WTC11 (cell line): Measurements from ENCODE around the gene TMEM17. TPM values are rescaled to one million over a fixed set of nuclear protein-coding genes. Genes with fewer than 3 reads are reported as not detected.

Experiments used
- ATAC-seq: fragments of 200-7000 bp; cut with Tn5 transposase; 2 replicates; pipeline ENCODE4 v1.10.0; 2021; ENCODE audit warnings: mild to moderate bottlenecking, moderate library complexity
- CTCF ChIA-PET: fragments of 300-600 bp; sonication (Branson Sonifier 250); formaldehyde crosslinking; loops from one replicate; lab custom pipeline; 2021; ENCODE audit warnings: antibody characterized with exemption; lab: Charles Lee
- POLR2A ChIA-PET: fragments of 350-600 bp; sonication (Branson Sonifier 250); formaldehyde crosslinking; loops from one replicate; lab custom pipeline; 2021; ENCODE audit warnings: antibody characterized with exemption; lab: Charles Lee
- DNase-seq: peaks from one replicate; pipeline ENCODE4 v3.0.0; 2021; ENCODE audit warnings: low spot score
- H3K27ac Mint-ChIP-seq: 2 replicates; pipeline ENCODE4 v1.8.0; 2021; ENCODE audit warnings: mixed read lengths
- H3K27me3 Mint-ChIP-seq: 2 replicates; pipeline ENCODE4 v1.8.0; 2021; ENCODE audit warnings: low read depth, mild to moderate bottlenecking, moderate library complexity, mixed read lengths
- H3K36me3 Mint-ChIP-seq: 2 replicates; pipeline ENCODE4 v1.8.0; 2021; ENCODE audit warnings: mixed read lengths
- H3K4me1 Mint-ChIP-seq: 2 replicates; pipeline ENCODE4 v1.8.0; 2022; ENCODE audit warnings: mixed read lengths
- H3K4me3 Mint-ChIP-seq: 2 replicates; pipeline ENCODE4 v1.8.0; 2021; ENCODE audit warnings: mild to moderate bottlenecking, moderate library complexity, mixed read lengths
- H3K9me3 Mint-ChIP-seq: 2 replicates; pipeline ENCODE4 v1.8.0; 2021; ENCODE audit warnings: mixed read lengths
- AR ChIP-seq: fragments of 250-450 bp; sonication (Bioruptor Pico); IDR thresholded peaks from 2 replicates; pipeline ENCODE4 v1.9.0; 2021; ENCODE audit warnings: mild to moderate bottlenecking
- CBFB ChIP-seq: sonication (generic); formaldehyde crosslinking; IDR thresholded peaks from 2 replicates; pipeline ENCODE4 v1.8.1; 2022; ENCODE audit warnings: mild to moderate bottlenecking, low read depth, missing genetic modification reagents
- E2F5 ChIP-seq: sonication (generic); formaldehyde crosslinking; IDR thresholded peaks from 2 replicates; pipeline ENCODE4 v1.8.1; 2022; ENCODE audit warnings: mild to moderate bottlenecking, moderate library complexity, missing genetic modification reagents
- ELF4 ChIP-seq: sonication (generic); formaldehyde crosslinking; IDR thresholded peaks from 2 replicates; pipeline ENCODE4 v1.8.1; 2022; ENCODE audit warnings: low read depth, mild to moderate bottlenecking, moderate library complexity, missing genetic modification reagents
- ETV6 ChIP-seq: sonication (generic); formaldehyde crosslinking; IDR thresholded peaks from 2 replicates; pipeline ENCODE4 v1.8.1; 2022; ENCODE audit warnings: mild to moderate bottlenecking, missing genetic modification reagents
- FOXJ3 ChIP-seq: sonication (generic); formaldehyde crosslinking; IDR thresholded peaks from 2 replicates; pipeline ENCODE4 v1.9.0; 2021; ENCODE audit warnings: missing genetic modification reagents, mild to moderate bottlenecking, borderline replicate concordance
- FOXK1 ChIP-seq: sonication (generic); formaldehyde crosslinking; IDR thresholded peaks from 2 replicates; pipeline ENCODE4 v1.8.0; 2022; ENCODE audit warnings: mild to moderate bottlenecking, moderate library complexity, missing genetic modification reagents
- GABPB1 ChIP-seq: sonication (generic); formaldehyde crosslinking; IDR thresholded peaks from 2 replicates; pipeline ENCODE4 v1.8.1; 2023; ENCODE audit warnings: mild to moderate bottlenecking, missing genetic modification reagents
- GRHL2 ChIP-seq: fragments of 250-450 bp; sonication (Bioruptor Pico); IDR thresholded peaks from 2 replicates; pipeline ENCODE4 v1.8.0; 2022; ENCODE audit warnings: mild to moderate bottlenecking, moderate library complexity; ENCODE audit not compliant: insufficient replicate concordance, severe bottlenecking
- HMGXB4 ChIP-seq: sonication (generic); formaldehyde crosslinking; IDR thresholded peaks from 2 replicates; pipeline ENCODE4 v1.8.1; 2023; ENCODE audit warnings: mild to moderate bottlenecking, moderate library complexity, missing genetic modification reagents
- MAX ChIP-seq: sonication (generic); formaldehyde crosslinking; IDR thresholded peaks from 2 replicates; pipeline ENCODE4 v1.8.0; 2022; ENCODE audit warnings: mild to moderate bottlenecking, missing genetic modification reagents
- MXD4 ChIP-seq: fragments of 250-450 bp; sonication (Bioruptor Pico); IDR thresholded peaks from 2 replicates; pipeline ENCODE4 v1.8.0; 2021; ENCODE audit warnings: mild to moderate bottlenecking, moderate library complexity, borderline replicate concordance
- NFYB ChIP-seq: sonication (generic); formaldehyde crosslinking; conservative IDR thresholded peaks from 2 replicates; pipeline ENCODE4 v1.8.0; 2022; ENCODE audit warnings: low read depth, missing genetic modification reagents
- NR1H2 ChIP-seq: sonication (generic); formaldehyde crosslinking; IDR thresholded peaks from 2 replicates; pipeline ENCODE4 v1.9.0; 2021; ENCODE audit warnings: mild to moderate bottlenecking, moderate library complexity, missing genetic modification reagents
- RELA ChIP-seq: sonication (generic); formaldehyde crosslinking; IDR thresholded peaks from 2 replicates; pipeline ENCODE4 v1.8.1; 2022; ENCODE audit warnings: missing genetic modification reagents, mild to moderate bottlenecking, borderline replicate concordance
- TP53 ChIP-seq: sonication (generic); formaldehyde crosslinking; IDR thresholded peaks from 2 replicates; pipeline ENCODE4 v1.8.1; 2023; ENCODE audit warnings: mild to moderate bottlenecking, missing genetic modification reagents
- ZNF138 ChIP-seq: sonication (generic); formaldehyde crosslinking; conservative IDR thresholded peaks from 2 replicates; pipeline ENCODE4 v1.8.1; 2022; ENCODE audit warnings: mild to moderate bottlenecking, moderate library complexity, missing genetic modification reagents
- ZNF219 ChIP-seq: sonication (generic); formaldehyde crosslinking; IDR thresholded peaks from 2 replicates; pipeline ENCODE4 v1.8.0; 2023; ENCODE audit warnings: missing genetic modification reagents, mild to moderate bottlenecking, borderline replicate concordance
- ZNF232 ChIP-seq: sonication (generic); formaldehyde crosslinking; IDR thresholded peaks from 2 replicates; pipeline ENCODE4 v1.8.0; 2022; ENCODE audit warnings: mild to moderate bottlenecking, missing genetic modification reagents
- ZNF512 ChIP-seq: sonication (generic); formaldehyde crosslinking; IDR thresholded peaks from 2 replicates; pipeline ENCODE4 v1.8.1; 2022; ENCODE audit warnings: missing genetic modification reagents, borderline replicate concordance
- ZSCAN18 ChIP-seq: fragments of 250-450 bp; sonication (Bioruptor Pico); IDR thresholded peaks from 2 replicates; pipeline ENCODE4 v2.1.2; 2022; ENCODE audit warnings: mild to moderate bottlenecking, moderate library complexity
- total RNA-seq: library from RNA; stranded (reverse); gene quantifications from 3 replicates; pipeline ENCODE4 v1.2.3, GENCODE V29; 2021

Gene TMEM17
- total RNA-seq, 1 experiment from 2014 or later = 1.2 TPM

GRCh38 chr2:62505750-62506420 is at the start of gene TMEM17 (continued):
- TF ChIP-seq E2F5 (CRISPR knock-in tag) (peak; percentile 57), NR1H2 (CRISPR knock-in tag) (no peak), ZNF219 (CRISPR knock-in tag) (no peak), ETV6 (CRISPR knock-in tag) (no peak; the same call in 1 of the 2 replicates), NFYB (no peak), AR (no peak), ELF4 (CRISPR knock-in tag) (no peak), CBFB (CRISPR knock-in tag) (0 out of 2 replicates have a peak, but pooled peaks have one; percentile 74), ZSCAN18 (CRISPR knock-in tag) (no peak), FOXK1 (CRISPR knock-in tag) (no peak; the same call in 1 of the 2 replicates), ZNF138 (CRISPR knock-in tag) (no peak), MAX (CRISPR knock-in tag) (peak; percentile 76; the same call in 1 of the 2 replicates)
- TF ChIP-seq, all 79 proteins: peak for 16

GRCh38 chr2:62554440-62554839 is 48.4 kb upstream of the TMEM17 start:
- no peak overlapping the region for H3K4me3 Mint-ChIP-seq
- DNase-seq = no peak
- H3K36me3 Mint-ChIP-seq = no peaks in the 10 kb centered on the region
- no peak for TF ChIP-seq ZNF512 (CRISPR knock-in tag)
- H3K4me1 Mint-ChIP-seq = no peaks in the 10 kb centered on the region
- H3K27me3 Mint-ChIP-seq = no peaks in the 10 kb centered on the region; the same call in 1 of the 2 replicates
- H3K27ac Mint-ChIP-seq = no peak overlapping the region
- CTCF ChIA-PET = no interaction called here
- peaks cover 18% of the 10 kb centered on the region for H3K9me3 Mint-ChIP-seq
- POLR2A ChIA-PET = no interaction called here
- ATAC-seq = no peak

GRCh38 chr2:62550461-62550860 is 44.5 kb upstream of the TMEM17 start:
- DNase-seq (no peak), ATAC-seq (no peak)
- Mint-ChIP-seq H3K36me3 (no peaks in the 10 kb centered on the region), H3K27me3 (no peaks in the 10 kb centered on the region; the same call in 1 of the 2 replicates), H3K4me1 (no peaks in the 10 kb centered on the region), H3K27ac (no peak overlapping the region), H3K9me3 (peaks cover 8% of the 10 kb centered on the region), H3K4me3 (no peak overlapping the region)
- CTCF ChIA-PET = no interaction called here
- POLR2A ChIA-PET = no interaction called here
- TF ChIP-seq GABPB1 (CRISPR knock-in tag) (no peak), MXD4 (CRISPR knock-in tag) (no peak), HMGXB4 (CRISPR knock-in tag) (no peak), RELA (no peak), ZNF232 (CRISPR knock-in tag) (no peak), FOXJ3 (CRISPR knock-in tag) (no peak), TP53 (CRISPR knock-in tag) (no peak), GRHL2 (CRISPR knock-in tag) (no peak), NR1H2 (CRISPR knock-in tag) (no peak)
